Measurements from ENCODE around the gene GINS3.
A peak's percentile ranks its signal among the peaks of the same experiment; 100 is the strongest.
"Not testable (repeated sequence)": the region's sequence is repeated elsewhere in the genome, so short reads cannot be mapped to it uniquely, and the experiment has no call there.

Gene GINS3

DNA sequence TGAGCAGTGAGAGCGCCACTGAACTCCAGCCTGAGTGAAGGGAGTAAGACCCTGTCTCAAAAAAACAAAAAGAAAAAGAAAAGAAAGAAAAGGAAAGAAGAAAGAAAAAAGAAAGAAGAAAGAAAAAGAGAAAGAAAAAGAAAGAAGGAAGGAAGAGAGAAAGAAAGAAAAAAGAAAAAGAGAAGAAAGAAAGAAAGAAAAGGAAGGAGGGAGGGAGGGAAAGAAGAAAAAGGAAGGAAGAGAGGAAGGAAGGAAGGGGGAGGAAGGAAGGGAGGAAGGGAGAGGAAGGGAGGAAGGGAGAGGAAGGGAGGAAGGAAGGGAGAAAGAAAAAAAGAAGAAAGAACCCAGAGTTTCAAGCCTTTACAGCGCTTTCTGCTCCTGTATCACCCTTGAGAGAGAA is 19.1 kb downstream of the GINS3 start:
- Mint-ChIP-seq H3K9me3 (no peaks in the 10 kb centered on the region), H3K36me3 (peaks cover 0 to 3% of the 10 kb centered on the region in 2 donors), H3K27me3 (no peaks in the 10 kb centered on the region), H3K4me3 (no peak overlapping the region), H3K27ac (peak overlapping the region; percentile 52), H3K4me1 (peaks cover 2 to 8% of the 10 kb centered on the region in 2 donors)
- ATAC-seq (replicated peaks): no peak
- DNase-seq: no peak

DNA sequence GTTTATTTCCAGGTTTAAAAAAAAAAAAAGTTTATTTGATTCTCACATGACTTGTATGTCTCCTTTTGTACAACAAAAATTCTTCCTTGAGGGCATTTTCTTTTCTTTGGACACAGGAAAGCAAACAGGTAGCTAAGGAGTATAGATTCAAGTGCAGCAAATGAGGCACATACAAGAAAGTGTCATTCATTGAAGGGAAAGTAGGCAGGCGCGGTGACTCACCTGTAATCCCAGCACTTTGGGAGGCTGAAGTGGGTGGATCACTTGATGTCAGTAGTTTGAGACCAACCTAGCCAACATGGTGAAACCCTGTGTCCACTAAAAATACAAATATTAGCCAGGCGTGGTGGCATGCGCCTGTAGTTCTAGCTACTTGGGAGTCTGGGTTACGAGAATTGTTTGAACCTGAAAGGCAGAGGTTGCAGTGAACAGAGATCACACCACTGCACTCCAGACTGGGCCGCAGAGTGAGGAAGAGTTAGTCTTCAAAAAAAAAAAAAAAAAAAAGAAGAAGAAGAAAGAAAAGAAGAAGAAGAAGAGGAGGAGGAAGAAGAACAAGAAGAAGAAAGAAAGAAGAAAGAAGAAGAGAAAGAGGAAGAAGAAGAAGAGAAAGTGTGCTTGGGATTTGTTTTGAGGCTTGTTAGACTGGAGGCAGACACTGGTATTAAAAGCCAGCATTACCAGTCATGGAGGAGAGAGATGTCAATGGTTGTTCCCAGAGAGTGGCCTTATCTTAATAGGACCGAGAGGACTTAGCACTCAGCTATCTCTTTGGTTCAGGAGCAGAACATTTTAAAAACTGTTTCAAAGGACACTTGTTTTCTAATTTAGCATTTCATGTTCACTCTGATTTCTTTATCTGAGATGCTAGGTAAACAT is 19.7 kb downstream of the GINS3 start:
- H3K27ac Mint-ChIP-seq: peak overlapping the region; percentile 53
- H3K36me3 Mint-ChIP-seq: peaks cover 0 to 2% of the 10 kb centered on the region in 2 donors
- no peak for ATAC-seq (replicated peaks)
- peaks cover 2 to 8% of the 10 kb centered on the region in 2 donors for H3K4me1 Mint-ChIP-seq
- H3K27me3 Mint-ChIP-seq: no peaks in the 10 kb centered on the region
- DNase-seq: no peak
- H3K4me3 Mint-ChIP-seq: no peak overlapping the region
- H3K9me3 Mint-ChIP-seq: no peaks in the 10 kb centered on the region

DNA sequence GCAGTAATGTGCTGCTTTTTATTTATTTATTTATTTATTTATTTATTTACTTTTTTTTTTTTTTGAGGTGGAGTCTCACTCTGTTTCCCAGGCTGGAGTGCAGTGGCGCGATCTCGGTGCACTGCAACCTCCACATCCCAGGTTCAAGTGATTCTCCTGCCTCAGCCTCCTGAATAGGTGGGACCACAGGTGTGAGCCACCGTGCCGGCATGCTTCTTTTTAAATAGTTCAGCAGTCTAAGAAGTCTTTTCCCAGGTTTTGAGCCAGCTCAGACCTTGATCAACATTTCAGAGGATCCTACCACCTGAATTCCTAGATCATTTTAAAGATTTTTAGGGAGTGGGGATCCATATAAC is 20.3 kb downstream of the GINS3 start:
- DNase-seq; ATAC-seq (replicated peaks); H3K4me3 Mint-ChIP-seq; H3K9me3 Mint-ChIP-seq; H3K27ac Mint-ChIP-seq; H3K27me3 Mint-ChIP-seq; H3K36me3 Mint-ChIP-seq: not testable (repeated sequence)
- H3K4me1 Mint-ChIP-seq: peaks cover 2 to 13% of the 10 kb centered on the region in 2 donors

DNA sequence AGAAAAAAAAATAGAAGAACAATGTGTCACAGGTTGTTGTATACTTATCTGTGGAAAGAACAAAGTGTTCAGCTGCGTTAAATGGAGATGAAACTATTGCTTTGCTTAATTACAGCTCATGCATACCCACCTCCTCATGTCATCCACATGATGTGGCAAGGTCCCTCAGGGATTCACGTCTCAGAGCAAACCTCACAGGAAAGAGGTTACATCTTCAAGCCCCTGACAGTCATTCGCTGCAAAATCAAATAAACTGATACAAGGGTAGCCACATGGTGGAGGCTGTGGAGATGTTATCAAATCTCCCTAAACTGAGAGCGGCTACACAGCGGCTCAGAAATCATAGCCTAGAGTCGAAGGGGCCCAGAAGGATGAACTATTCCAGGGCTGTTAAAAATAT is 21.1 kb downstream of the GINS3 start:
- peaks cover 2 to 13% of the 10 kb centered on the region in 2 donors for H3K4me1 Mint-ChIP-seq
- H3K27ac Mint-ChIP-seq: no peak overlapping the region
- H3K27me3 Mint-ChIP-seq: peaks cover 0 to 2% of the 10 kb centered on the region in 2 donors
- DNase-seq (no peak), ATAC-seq (replicated peaks) (peak; percentile 62 to 78)
- H3K4me3 Mint-ChIP-seq: no peak overlapping the region
- H3K9me3 Mint-ChIP-seq: no peaks in the 10 kb centered on the region
- H3K36me3 Mint-ChIP-seq: no peaks in the 10 kb centered on the region

DNA sequence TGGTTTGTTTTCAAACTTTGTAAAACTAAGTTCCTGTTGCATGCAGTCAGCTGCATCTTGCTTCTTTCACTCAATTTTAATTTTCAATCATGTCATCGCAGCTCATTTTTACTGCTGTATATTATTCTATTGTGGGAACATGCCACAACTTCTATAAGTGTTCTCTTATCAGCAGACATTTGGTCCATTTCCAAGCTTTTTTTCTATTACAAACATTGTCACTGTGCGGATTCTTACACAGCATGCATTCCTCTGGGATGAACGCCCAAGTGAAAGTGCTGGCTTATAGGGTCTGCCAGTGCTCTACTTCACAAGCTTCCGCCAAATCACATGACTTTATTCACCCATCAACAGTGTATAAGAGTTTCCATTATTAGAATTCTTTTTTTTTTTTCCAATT is 22.7 kb downstream of the GINS3 start:
- H3K4me1 Mint-ChIP-seq: peaks cover 9 to 20% of the 10 kb centered on the region in 2 donors
- H3K27me3 Mint-ChIP-seq: peaks cover 0 to 5% of the 10 kb centered on the region in 2 donors
- no peak for DNase-seq
- no peaks in the 10 kb centered on the region for H3K36me3 Mint-ChIP-seq
- ATAC-seq (replicated peaks): no peak
- no peak overlapping the region for H3K27ac Mint-ChIP-seq
- no peaks in the 10 kb centered on the region for H3K9me3 Mint-ChIP-seq
- no peak overlapping the region for H3K4me3 Mint-ChIP-seq

DNA sequence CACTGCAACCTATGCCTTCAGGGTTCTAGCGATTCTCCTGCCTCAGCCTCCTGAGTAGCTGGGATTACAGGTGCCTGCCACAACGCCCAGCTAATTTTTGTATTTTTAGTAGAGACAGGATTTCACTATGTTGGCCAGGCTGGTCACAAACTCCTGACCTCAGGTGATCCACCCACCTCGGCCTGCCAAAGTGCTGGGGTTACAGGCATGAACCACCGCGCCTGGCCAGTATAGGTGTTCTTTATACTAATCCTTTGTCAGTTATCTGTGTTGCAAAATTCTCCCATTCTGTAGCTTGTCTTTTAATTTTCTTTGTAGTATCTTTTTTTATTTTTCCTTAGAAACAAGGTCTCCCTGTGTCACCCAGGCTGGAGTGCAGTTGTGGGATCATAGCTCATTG is 23.7 kb downstream of the GINS3 start:
- not testable (repeated sequence) for H3K4me3 Mint-ChIP-seq; H3K27ac Mint-ChIP-seq; H3K27me3 Mint-ChIP-seq; H3K36me3 Mint-ChIP-seq; DNase-seq; ATAC-seq (replicated peaks); H3K9me3 Mint-ChIP-seq
- H3K4me1 Mint-ChIP-seq: peaks cover 9 to 20% of the 10 kb centered on the region in 2 donors

GRCh38 chr16:58417035-58417434 is 24.8 kb downstream of the GINS3 start:
- Mint-ChIP-seq H3K9me3 (peaks cover 2 to 4% of the 10 kb centered on the region in 2 donors), H3K4me1 (peaks cover 9 to 16% of the 10 kb centered on the region in 2 donors), H3K27ac (no peak overlapping the region), H3K4me3 (no peak overlapping the region), H3K36me3 (no peaks in the 10 kb centered on the region), H3K27me3 (peaks cover 0 to 9% of the 10 kb centered on the region in 2 donors)
- DNase-seq: no peak
- no peak for ATAC-seq (replicated peaks)

DNA sequence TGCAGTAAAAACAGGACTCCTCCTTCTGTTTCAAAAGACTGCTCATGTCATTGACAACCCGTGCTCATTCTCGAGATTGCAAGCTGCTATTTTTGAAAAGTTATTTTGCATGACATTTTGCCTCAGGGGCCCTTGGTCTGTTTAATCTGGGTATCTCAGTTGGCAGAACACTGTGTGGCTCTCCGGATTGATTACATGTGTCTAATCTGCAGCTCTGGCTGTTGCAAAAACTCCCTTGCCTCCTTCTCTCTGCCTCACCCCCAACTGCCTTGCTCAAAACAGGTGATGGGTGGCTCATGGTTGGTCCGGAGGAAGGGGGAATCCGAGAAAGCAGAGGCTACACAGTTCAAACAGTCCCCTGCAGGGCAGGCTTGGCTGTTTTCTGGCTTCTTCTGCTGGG is 25.3 kb downstream of the GINS3 start:
- Mint-ChIP-seq H3K27ac (no peak overlapping the region), H3K36me3 (no peaks in the 10 kb centered on the region), H3K4me3 (no peak overlapping the region), H3K27me3 (peaks cover 0 to 9% of the 10 kb centered on the region in 2 donors), H3K9me3 (peaks cover 2 to 4% of the 10 kb centered on the region in 2 donors), H3K4me1 (peaks cover 7 to 12% of the 10 kb centered on the region in 2 donors)
- peak in 1 of 2 donors; percentile 31 for ATAC-seq (replicated peaks)
- DNase-seq: no peak

DNA sequence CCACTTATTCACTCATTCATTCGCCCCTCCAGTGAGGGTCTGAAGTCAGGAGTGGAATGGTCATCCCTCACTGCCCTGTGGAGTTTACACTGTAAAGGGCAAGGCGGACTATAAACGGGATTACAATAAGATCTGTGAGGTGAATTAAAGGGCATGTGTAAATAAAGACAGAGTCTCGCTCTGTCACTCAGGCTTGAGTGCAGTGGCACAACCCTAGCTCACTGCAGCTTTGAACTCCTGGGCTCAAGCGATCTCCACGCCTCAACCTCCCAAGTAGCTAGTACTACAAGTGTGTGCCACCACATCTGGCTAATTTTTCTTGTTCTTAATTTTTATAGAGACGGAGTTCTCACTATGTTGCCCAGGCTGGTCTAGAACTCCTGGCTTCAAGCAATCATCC is 25.8 kb downstream of the GINS3 start:
- DNase-seq (no peak), ATAC-seq (replicated peaks) (no peak)
- no peak overlapping the region for H3K4me3 Mint-ChIP-seq
- H3K9me3 Mint-ChIP-seq: peaks cover 2 to 4% of the 10 kb centered on the region in 2 donors
- no peak overlapping the region for H3K27ac Mint-ChIP-seq
- H3K4me1 Mint-ChIP-seq: peaks cover 7 to 12% of the 10 kb centered on the region in 2 donors
- peaks cover 0 to 9% of the 10 kb centered on the region in 2 donors for H3K27me3 Mint-ChIP-seq
- no peaks in the 10 kb centered on the region for H3K36me3 Mint-ChIP-seq

DNA sequence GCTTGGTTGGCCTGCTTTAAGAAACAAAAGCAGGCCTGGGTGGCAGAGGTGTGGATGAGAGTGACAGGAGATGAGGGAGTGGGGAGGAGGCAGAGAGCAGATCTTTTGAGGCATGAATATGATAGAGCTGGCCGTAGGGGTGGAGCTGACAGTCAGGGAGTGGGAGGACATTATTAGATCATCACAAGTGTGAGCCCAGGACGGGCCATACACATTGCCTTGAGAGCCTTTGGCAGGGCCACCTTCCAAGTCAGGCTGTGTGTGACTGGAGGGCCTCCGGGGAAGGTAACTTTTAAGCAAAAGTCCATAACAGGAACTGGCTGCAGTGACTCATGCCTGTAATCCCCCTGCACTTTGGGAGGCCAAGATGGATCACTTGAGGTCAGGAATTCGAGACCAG is 26.3 kb downstream of the GINS3 start:
- ATAC-seq (replicated peaks) (peak; percentile 44 to 51), DNase-seq (no peak)
- no peaks in the 10 kb centered on the region for H3K36me3 Mint-ChIP-seq
- H3K9me3 Mint-ChIP-seq: peaks cover 2 to 4% of the 10 kb centered on the region in 2 donors
- no peak overlapping the region for H3K4me3 Mint-ChIP-seq
- no peak overlapping the region for H3K27ac Mint-ChIP-seq
- peaks cover 7 to 12% of the 10 kb centered on the region in 2 donors for H3K4me1 Mint-ChIP-seq
- H3K27me3 Mint-ChIP-seq: peaks cover 0 to 9% of the 10 kb centered on the region in 2 donors

DNA sequence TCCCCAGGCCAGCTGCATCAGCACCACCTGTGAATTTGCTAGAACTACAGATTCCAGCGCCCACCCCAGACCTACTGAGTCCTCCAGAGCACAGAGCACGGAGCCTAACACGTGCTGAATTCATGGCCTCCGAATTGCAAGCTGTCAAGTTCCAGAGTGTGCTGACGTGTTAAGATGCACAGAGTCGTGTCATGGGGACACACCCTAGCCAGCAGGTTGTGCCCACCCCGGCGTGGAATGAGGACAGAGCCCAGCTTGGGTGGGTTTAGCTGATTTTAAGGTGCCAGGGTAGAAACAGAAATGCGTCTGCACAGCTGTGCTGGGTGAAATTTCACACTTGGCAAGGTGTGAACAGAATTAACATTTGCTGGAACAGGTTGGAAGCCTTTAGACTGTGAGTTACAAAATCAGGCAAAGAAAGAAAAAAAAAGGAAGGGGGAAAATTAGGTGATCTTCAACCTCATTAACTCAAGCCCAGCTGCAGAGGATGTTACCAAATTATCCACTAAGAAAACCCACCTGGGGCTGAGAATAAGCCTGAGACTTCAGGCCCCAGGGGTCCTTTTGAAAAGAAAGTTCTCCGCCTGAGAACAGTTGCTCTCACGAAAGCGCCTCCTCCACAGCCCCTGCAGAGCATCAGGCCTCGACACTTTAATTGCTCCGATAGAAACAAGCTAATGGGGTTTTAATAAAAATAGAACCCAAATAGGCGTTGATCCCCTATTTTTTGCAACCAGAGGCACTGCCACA is 27.1 kb downstream of the GINS3 start:
- Mint-ChIP-seq H3K27me3 (peaks cover 0 to 9% of the 10 kb centered on the region in 2 donors), H3K9me3 (peaks cover 2 to 4% of the 10 kb centered on the region in 2 donors), H3K36me3 (no peaks in the 10 kb centered on the region), H3K4me1 (peaks cover 7 to 12% of the 10 kb centered on the region in 2 donors), H3K27ac (no peak overlapping the region), H3K4me3 (no peak overlapping the region)
- no peak for DNase-seq
- ATAC-seq (replicated peaks): peak; percentile 35 to 50

DNA sequence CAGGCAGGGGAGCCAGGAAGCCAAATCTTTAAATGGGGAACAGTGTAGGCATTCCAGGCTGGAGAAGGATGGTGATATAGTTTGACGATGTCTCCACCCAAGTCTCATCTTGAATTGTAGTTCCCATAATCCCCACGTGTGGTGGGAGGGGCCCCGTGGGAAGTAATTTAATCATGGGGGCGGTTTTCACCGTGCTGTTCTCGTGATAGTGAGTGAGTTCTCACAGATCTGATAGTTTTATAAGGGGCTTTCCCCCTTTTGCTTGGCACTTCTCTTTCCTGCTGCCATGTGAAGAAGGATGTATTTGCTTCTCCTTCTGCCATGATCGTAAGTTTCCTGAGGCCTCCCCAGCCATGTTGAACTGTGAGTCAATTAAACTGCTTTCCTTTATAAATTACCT is 28.8 kb downstream of the GINS3 start:
- no peak for DNase-seq

DNA sequence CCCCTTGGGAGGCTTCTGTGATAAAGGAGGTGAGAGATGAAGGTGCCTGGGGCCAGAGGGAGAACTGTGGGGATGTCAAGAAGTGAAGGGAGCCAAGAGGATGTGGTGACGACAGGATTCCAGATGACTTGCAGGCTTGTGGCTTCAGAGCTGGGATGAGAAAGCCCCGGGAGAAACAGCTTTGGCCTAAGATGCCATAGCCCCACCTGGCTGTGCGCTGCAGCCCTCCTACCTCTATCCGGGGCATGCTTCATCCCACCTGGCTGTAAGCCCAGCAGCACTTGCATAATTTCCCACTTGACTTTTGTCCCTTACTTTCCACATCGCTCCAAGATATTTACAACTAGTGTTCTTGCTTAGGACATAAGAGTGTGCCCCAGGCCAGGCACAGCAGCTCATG is 29.3 kb downstream of the GINS3 start:
- no peaks in the 10 kb centered on the region for H3K36me3 Mint-ChIP-seq
- H3K4me1 Mint-ChIP-seq: peaks cover 20 to 30% of the 10 kb centered on the region in 2 donors
- H3K27me3 Mint-ChIP-seq: peaks cover 0 to 9% of the 10 kb centered on the region in 2 donors
- no peak overlapping the region for H3K27ac Mint-ChIP-seq
- peaks cover 2 to 4% of the 10 kb centered on the region in 2 donors for H3K9me3 Mint-ChIP-seq
- no peak for DNase-seq
- no peak for ATAC-seq (replicated peaks)
- H3K4me3 Mint-ChIP-seq: no peak overlapping the region

More for the DNA sequence above, 28.8 kb downstream of the GINS3 start:
- Mint-ChIP-seq H3K4me1 (peaks cover 18 to 25% of the 10 kb centered on the region in 2 donors), H3K4me3 (no peak overlapping the region), H3K36me3 (no peaks in the 10 kb centered on the region), H3K27ac (no peak overlapping the region), H3K9me3 (peaks cover 2 to 4% of the 10 kb centered on the region in 2 donors), H3K27me3 (peaks cover 0 to 9% of the 10 kb centered on the region in 2 donors)
- ATAC-seq (replicated peaks): no peak

DNA sequence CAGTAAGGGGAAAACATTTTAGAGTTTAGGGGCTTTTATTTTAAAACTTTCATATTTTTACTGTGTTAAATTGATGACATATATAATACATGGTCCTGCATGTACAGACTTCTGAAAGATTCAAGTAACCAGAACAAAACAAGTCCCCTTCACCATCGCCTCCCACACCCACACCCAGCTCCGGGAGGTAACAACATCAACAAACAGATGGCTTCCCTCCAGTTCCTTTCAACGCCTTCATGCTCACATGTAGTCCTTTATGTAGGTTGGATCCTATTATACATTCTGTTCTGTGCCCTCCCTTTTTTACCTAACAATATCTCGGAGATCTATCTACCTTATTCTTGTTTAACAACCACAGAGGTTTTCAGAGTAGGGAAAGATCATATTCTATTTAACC is 30.5 kb downstream of the GINS3 start:
- Mint-ChIP-seq H3K27ac (no peak overlapping the region), H3K4me3 (no peak overlapping the region), H3K36me3 (no peaks in the 10 kb centered on the region), H3K4me1 (peaks cover 22 to 32% of the 10 kb centered on the region in 2 donors), H3K27me3 (peaks cover 6 to 9% of the 10 kb centered on the region in 2 donors), H3K9me3 (peaks cover 2 to 4% of the 10 kb centered on the region in 2 donors)
- DNase-seq: no peak
- no peak for ATAC-seq (replicated peaks)
